Keratinocyte (primary cell): ENCODE measurements around the gene MDGA2.

Experiments
- CTCF ChIP-seq, 3 experiments: IDR thresholded peaks in 1 of 3; conservative IDR thresholded peaks in 1 of 3; optimal IDR thresholded peaks in 1 of 3; 2 replicates in 2 of 3; 3 replicates in 1 of 3; pipeline versions ENCODE3 to v1.5.1; 2011; ENCODE audit warnings: low read length in 3 of 3, mild to moderate bottlenecking in 3 of 3, moderate library complexity in 2 of 3, control low read depth in 1 of 3, inconsistent platforms in 1 of 3; ENCODE audit not compliant: insufficient read depth in 2 of 3; ENCODE audit errors: extremely low read depth in 1 of 3
- EZH2 ChIP-seq: IDR thresholded peaks from one replicate; pipeline ENCODE4 v1.6.1; 2012; ENCODE audit warnings: inconsistent platforms, mild to moderate bottlenecking, low read length, moderate library complexity

- no peak for TF ChIP-seq CTCF (optimal IDR thresholded peaks at IDR 0.05 in 1 of 3, IDR thresholded peaks at IDR 0.05 in 1 of 3, conservative IDR thresholded peaks at IDR 0.05 in 1 of 3; ENCODE audit: extremely low read depth in 1 of 3, insufficient read depth in 2 of 3, low read length in 3 of 3)
- no peak for TF ChIP-seq EZH2
Measured at GRCh38 chr14:47651337-47651736, 24.1 kb downstream of the MDGA2 start.
